HG03460 (cell line): ENCODE measurements around the gene DARS1.
A peak's percentile ranks its signal among the peaks of the same experiment; 100 is the strongest.

Source experiments
- ATAC-seq: cut with Tn5 transposase; IDR thresholded peaks from one replicate; pipeline ENCODE4 v1.9.1; 2021; ENCODE audit not compliant: unreplicated experiment

DARS1 gene

GRCh38 chr2:136016427-136016826, 31.0 kb upstream of the DARS1 start:
- no peak for ATAC-seq

GRCh38 chr2:136015699-136016098, 30.3 kb upstream of the DARS1 start:
- no peak for ATAC-seq

- no peak for ATAC-seq
Measured at GRCh38 chr2:136014411-136014810, 29.0 kb upstream of the DARS1 start.

- ATAC-seq = no peak
Measured at GRCh38 chr2:136013955-136014354, 28.5 kb upstream of the DARS1 start.

GRCh38 chr2:136013136-136013685, 27.8 kb upstream of the DARS1 start:
- no peak for ATAC-seq

- ATAC-seq = no peak
Measured at GRCh38 chr2:136012315-136012714, 26.9 kb upstream of the DARS1 start.

GRCh38 chr2:136010126-136010525, 24.7 kb upstream of the DARS1 start:
- no peak for ATAC-seq

- ATAC-seq = peak; percentile 61
Measured at GRCh38 chr2:136008205-136008865, 22.9 kb upstream of the DARS1 start.

- ATAC-seq = no peak
Measured at GRCh38 chr2:136006658-136007057, 21.2 kb upstream of the DARS1 start.

GRCh38 chr2:136005462-136006196, 20.2 kb upstream of the DARS1 start:
- peak; percentile 65 for ATAC-seq

- no peak for ATAC-seq
Measured at GRCh38 chr2:136004965-136005364, 19.5 kb upstream of the DARS1 start.

- ATAC-seq = no peak
Measured at GRCh38 chr2:136001131-136001530, 15.7 kb upstream of the DARS1 start.

GRCh38 chr2:136000502-136000901, 15.1 kb upstream of the DARS1 start:
- ATAC-seq = peak; percentile 58

GRCh38 chr2:135999899-136000298, 14.5 kb upstream of the DARS1 start:
- no peak for ATAC-seq

- no peak for ATAC-seq
Measured at GRCh38 chr2:135998879-135999278, 13.5 kb upstream of the DARS1 start.

GRCh38 chr2:135997380-135997779, 12.0 kb upstream of the DARS1 start:
- peak; percentile 65 for ATAC-seq

GRCh38 chr2:135996304-135996703, 10.9 kb upstream of the DARS1 start:
- no peak for ATAC-seq

- no peak for ATAC-seq
Measured at GRCh38 chr2:135994281-135994680, 8.9 kb upstream of the DARS1 start.

- no peak for ATAC-seq
Measured at GRCh38 chr2:135993421-135993820, 8.0 kb upstream of the DARS1 start.

GRCh38 chr2:135991861-135992260, 6.4 kb upstream of the DARS1 start:
- ATAC-seq = no peak

GRCh38 chr2:135987441-135987840, 2.0 kb upstream of the DARS1 start:
- no peak for ATAC-seq

- no peak for ATAC-seq
Measured at GRCh38 chr2:135986507-135986906, 1.1 kb upstream of the DARS1 start.
